ES-I3 (cell line): ENCODE measurements around the gene HDGFL2.

ENCODE experiments used
- H3K36me3 ChIP-seq: 2 replicates; pipeline ENCODE4 v1.6.1; 2013; ENCODE audit warnings: mild to moderate bottlenecking, low read length, control low read depth, moderate library complexity; ENCODE audit not compliant: insufficient read depth
- H3K4me1 ChIP-seq: 2 replicates; pipeline ENCODE4 v1.6.1; 2013; ENCODE audit warnings: mild to moderate bottlenecking, control low read depth, low read length; ENCODE audit not compliant: insufficient read depth
- H3K9ac ChIP-seq: 2 replicates; pipeline ENCODE4 v1.6.1; 2013; ENCODE audit warnings: low read depth, mild to moderate bottlenecking, low read length, moderate library complexity
- H3K9me3 ChIP-seq: 2 replicates; pipeline ENCODE4 v1.6.1; 2013; ENCODE audit warnings: mild to moderate bottlenecking, low read length, moderate library complexity; ENCODE audit not compliant: control insufficient read depth, insufficient read depth

HDGFL2 gene

GRCh38 chr19:4472174-4472974, at the start of gene HDGFL2:
Gene HDGFL2, plus strand, starts transcription at chr19:4472297. Its CDS starts 54 bp downstream, at chr19:4472351.
- no peaks in the 10 kb centered on the region for H3K9me3 ChIP-seq
- peaks cover 14% of the 10 kb centered on the region for H3K36me3 ChIP-seq
- H3K9ac ChIP-seq, result peak within 1 kb of the TSS; percentile 90
- H3K4me1 ChIP-seq, result no peaks in the 10 kb centered on the region

GRCh38 chr19:4423416-4424126, 48.5 kb upstream of the HDGFL2 start:
- H3K36me3 ChIP-seq, result peaks cover 33% of the 10 kb centered on the region
- H3K4me1 ChIP-seq, result no peaks in the 10 kb centered on the region
- H3K9ac ChIP-seq, result no peak overlapping the region

GRCh38 chr19:4425537-4425936, 46.6 kb upstream of the HDGFL2 start:
- Histone ChIP-seq H3K9ac (no peak overlapping the region), H3K9me3 (no peaks in the 10 kb centered on the region), H3K36me3 (peaks cover 44% of the 10 kb centered on the region), H3K4me1 (no peaks in the 10 kb centered on the region)

More at GRCh38 chr19:4423416-4424126, 48.5 kb upstream of the HDGFL2 start:
- H3K9me3 ChIP-seq, result no peaks in the 10 kb centered on the region

- Histone ChIP-seq H3K9me3 (no peaks in the 10 kb centered on the region), H3K9ac (no peak overlapping the region), H3K36me3 (peaks cover 57% of the 10 kb centered on the region), H3K4me1 (no peaks in the 10 kb centered on the region)
Observed at GRCh38 chr19:4428326-4428975, 43.6 kb upstream of the HDGFL2 start.

- peaks cover 51% of the 10 kb centered on the region for H3K36me3 ChIP-seq
Observed at GRCh38 chr19:4429256-4429655, 42.8 kb upstream of the HDGFL2 start.

GRCh38 chr19:4429771-4430171, 42.3 kb upstream of the HDGFL2 start:
- H3K9me3 ChIP-seq, result no peaks in the 10 kb centered on the region
- H3K4me1 ChIP-seq, result no peaks in the 10 kb centered on the region
- H3K9ac ChIP-seq, result no peak overlapping the region
- peaks cover 54% of the 10 kb centered on the region for H3K36me3 ChIP-seq

More at GRCh38 chr19:4429256-4429655, 42.8 kb upstream of the HDGFL2 start:
- H3K4me1 ChIP-seq, result no peaks in the 10 kb centered on the region
- H3K9ac ChIP-seq, result no peak overlapping the region
- H3K9me3 ChIP-seq, result no peaks in the 10 kb centered on the region

- H3K9me3 ChIP-seq, result no peaks in the 10 kb centered on the region
- no peak overlapping the region for H3K9ac ChIP-seq
- no peaks in the 10 kb centered on the region for H3K4me1 ChIP-seq
- peaks cover 48% of the 10 kb centered on the region for H3K36me3 ChIP-seq
Observed at GRCh38 chr19:4430760-4431159, 41.3 kb upstream of the HDGFL2 start.

- Histone ChIP-seq H3K9me3 (no peaks in the 10 kb centered on the region), H3K9ac (no peak overlapping the region), H3K4me1 (no peaks in the 10 kb centered on the region), H3K36me3 (peaks cover 47% of the 10 kb centered on the region)
Observed at GRCh38 chr19:4431296-4431695, 40.8 kb upstream of the HDGFL2 start.

GRCh38 chr19:4431808-4432674, 40.1 kb upstream of the HDGFL2 start:
- peaks cover 47% of the 10 kb centered on the region for H3K36me3 ChIP-seq
- H3K4me1 ChIP-seq, result no peaks in the 10 kb centered on the region
- H3K9me3 ChIP-seq, result no peaks in the 10 kb centered on the region
- no peak overlapping the region for H3K9ac ChIP-seq

- Histone ChIP-seq H3K36me3 (peaks cover 48% of the 10 kb centered on the region), H3K9ac (no peak overlapping the region), H3K9me3 (no peaks in the 10 kb centered on the region), H3K4me1 (no peaks in the 10 kb centered on the region)
Observed at GRCh38 chr19:4432918-4433506, 39.1 kb upstream of the HDGFL2 start.

- Histone ChIP-seq H3K9ac (no peak overlapping the region), H3K4me1 (no peaks in the 10 kb centered on the region), H3K36me3 (peaks cover 49% of the 10 kb centered on the region)
Observed at GRCh38 chr19:4434391-4434790, 37.7 kb upstream of the HDGFL2 start.

GRCh38 chr19:4436231-4436630, 35.9 kb upstream of the HDGFL2 start:
- Histone ChIP-seq H3K9ac (no peak overlapping the region), H3K9me3 (no peaks in the 10 kb centered on the region), H3K36me3 (peaks cover 38% of the 10 kb centered on the region), H3K4me1 (no peaks in the 10 kb centered on the region)

More at GRCh38 chr19:4434391-4434790, 37.7 kb upstream of the HDGFL2 start:
- no peaks in the 10 kb centered on the region for H3K9me3 ChIP-seq

- Histone ChIP-seq H3K9ac (no peak overlapping the region), H3K9me3 (no peaks in the 10 kb centered on the region), H3K4me1 (no peaks in the 10 kb centered on the region), H3K36me3 (peaks cover 29% of the 10 kb centered on the region)
Observed at GRCh38 chr19:4437103-4437502, 35.0 kb upstream of the HDGFL2 start.
